ENCODE data around the gene KLF17.

KLF17 gene

GRCh38 chr1:44157903-44158302 is 39.3 kb downstream of the KLF17 start:
- no peak for DNase-seq

GRCh38 chr1:44158871-44159270 is 40.2 kb downstream of the KLF17 start:
- no peak for DNase-seq

- DNase-seq, result no peak
Measured at GRCh38 chr1:44161546-44161945, 42.9 kb downstream of the KLF17 start.

GRCh38 chr1:44168520-44169098 is 50.0 kb downstream of the KLF17 start:
- no peak for DNase-seq

GRCh38 chr1:44170281-44170823 is 51.7 kb downstream of the KLF17 start:
- no peak for DNase-seq

- DNase-seq, result no peak
Measured at GRCh38 chr1:44174630-44175029, 56.0 kb downstream of the KLF17 start.
